ENCODE results near the gene COL11A1.

- TF ChIP-seq CTCF (IDR thresholded peaks at IDR 0.05) (no peak), POLR2A (IDR thresholded peaks at IDR 0.05) (no peak)
Observed at GRCh38 chr1:103120981-103121380, 12.7 kb upstream of the COL11A1 start.

All from adrenal gland (tissue), 5 donors.